Measurements from ENCODE around the gene ELOF1. TPM values are rescaled to one million over a fixed set of nuclear protein-coding genes. Genes with fewer than 3 reads are reported as not detected.
A peak's percentile ranks its signal among the peaks of the same experiment; 100 is the strongest.

ELOF1 gene
- total and polyA plus RNA-seq, 2 of the 13 experiments (the other 11 are each of a cell fraction or from before 2014, with no cell fraction given): 14.5 to 43.2 TPM

GRCh38 chr19:11528551-11529341 lies 30.3 kb downstream of the ELOF1 start, which contains the start of gene ECSIT (continued):
- no peak for TF ChIP-seq ZNF33B (CRISPR knock-in tag; IDR thresholded peaks at IDR 0.05)
- TF ChIP-seq ZNF746 (CRISPR knock-in tag; IDR thresholded peaks at IDR 0.05): no peak
- no peak for TF ChIP-seq NFAT5 (CRISPR knock-in tag; IDR thresholded peaks at IDR 0.05)
- TF ChIP-seq HMG20B (CRISPR knock-in tag; conservative IDR thresholded peaks at IDR 0.05): no peak
- TF ChIP-seq ZBTB43 (CRISPR knock-in tag; conservative IDR thresholded peaks at IDR 0.05): no peak
- TF ChIP-seq POGK (CRISPR knock-in tag; conservative IDR thresholded peaks at IDR 0.05): peak; percentile 82
- TF ChIP-seq POGZ (CRISPR knock-in tag; IDR thresholded peaks at IDR 0.05): peak; percentile 81
- no peak for TF ChIP-seq ZNF597 (CRISPR knock-in tag; IDR thresholded peaks at IDR 0.05)
- no peak for TF ChIP-seq RCOR2 (CRISPR knock-in tag; IDR thresholded peaks at IDR 0.05)
- no peak for TF ChIP-seq MAFG (CRISPR knock-in tag; IDR thresholded peaks at IDR 0.05)
- no peak for TF ChIP-seq TRIM22 (IDR thresholded peaks at IDR 0.05)
- no peak for TF ChIP-seq ZNF781 (CRISPR knock-in tag; IDR thresholded peaks at IDR 0.05; ENCODE audit: borderline replicate concordance, not compliant biosample characterization)
- peak; percentile 60; the same call in 1 of the 2 replicates for TF ChIP-seq MEIS2 (CRISPR knock-in tag; IDR thresholded peaks at IDR 0.05)
- TF ChIP-seq BRCA1 (CRISPR knock-in tag; IDR thresholded peaks at IDR 0.05): no peak
- TF ChIP-seq CEBPG (CRISPR knock-in tag; IDR thresholded peaks at IDR 0.05): peak; percentile 62; the same call in 1 of the 2 replicates
- TF ChIP-seq SPEN (CRISPR knock-in tag; IDR thresholded peaks at IDR 0.05; ENCODE audit: low read depth): no peak; the same call in 1 of the 2 replicates
